Choroid plexus epithelial cell (primary cell): ENCODE data around the gene RPP14.
"Not testable (repeated sequence)": the region's sequence is repeated elsewhere in the genome, so short reads cannot be mapped to it uniquely, and the experiment has no call there.

Source experiments
- DNase-seq: peaks from one replicate; pipeline ENCODE4 v3.0.0-alpha.2; 2010; ENCODE audit warnings: low read depth
- H3K4me3 ChIP-seq: 2 replicates; pipeline ENCODE4 v1.5.1; 2011; ENCODE audit warnings: low read depth, mild to moderate bottlenecking, control low read depth, low read length, moderate library complexity
- CTCF ChIP-seq: conservative IDR thresholded peaks from 2 replicates; pipeline ENCODE4 v1.5.1; 2011; ENCODE audit warnings: low read depth, mild to moderate bottlenecking, control low read depth, inconsistent platforms, low read length, moderate library complexity

Gene RPP14

GRCh38 chr3:58266577-58266976 lies 39.5 kb upstream of the RPP14 start:
- no peak for TF ChIP-seq CTCF
- no peak overlapping the region for H3K4me3 ChIP-seq
- DNase-seq, result peak; percentile 33

GRCh38 chr3:58267543-58267942 lies 38.5 kb upstream of the RPP14 start:
- not testable (repeated sequence) for DNase-seq, H3K4me3 ChIP-seq

- TF ChIP-seq CTCF, result no peak
- DNase-seq, result no peak
- no peak overlapping the region for H3K4me3 ChIP-seq
Observed at GRCh38 chr3:58269356-58269755, 36.7 kb upstream of the RPP14 start.

GRCh38 chr3:58270485-58270884 lies 35.6 kb upstream of the RPP14 start:
- no peak for TF ChIP-seq CTCF
- no peak overlapping the region for H3K4me3 ChIP-seq
- no peak for DNase-seq

GRCh38 chr3:58271901-58272501 lies 34.0 kb upstream of the RPP14 start:
- no peak for TF ChIP-seq CTCF
- peak; percentile 95 for DNase-seq
- no peak overlapping the region for H3K4me3 ChIP-seq

- no peak overlapping the region for H3K4me3 ChIP-seq
- DNase-seq, result peak; percentile 70
- no peak for TF ChIP-seq CTCF
Observed at GRCh38 chr3:58272891-58273290, 33.2 kb upstream of the RPP14 start.

GRCh38 chr3:58273362-58273761 lies 32.7 kb upstream of the RPP14 start:
- not testable (repeated sequence) for DNase-seq, H3K4me3 ChIP-seq

GRCh38 chr3:58274027-58274614 lies 31.9 kb upstream of the RPP14 start:
- DNase-seq, result peak; percentile 48
- H3K4me3 ChIP-seq, result no peak overlapping the region
- TF ChIP-seq CTCF, result no peak
